Measurements from ENCODE around the gene SDHC.
"Not testable (repeated sequence)": the region's sequence is repeated elsewhere in the genome, so short reads cannot be mapped to it uniquely, and the experiment has no call there.

SDHC gene

GRCh38 chr1:161408429-161409052 is 94.4 kb downstream of the SDHC start:
- H3K27me3 ChIP-seq (ENCODE audit: low read length) = no peaks in the 10 kb centered on the region
- H2AFZ ChIP-seq (ENCODE audit: low read depth, low read length, severe bottlenecking) = no peak overlapping the region
- no peaks in the 10 kb centered on the region for H3K36me3 ChIP-seq (ENCODE audit: low read length)
- no peak overlapping the region for H3K4me3 ChIP-seq (ENCODE audit: insufficient read depth, low read length, poor library complexity, severe bottlenecking)
- TF ChIP-seq EZH2phosphoT487 (conservative IDR thresholded peaks at IDR 0.05; ENCODE audit: low read length) = no peak
- TF ChIP-seq, protein P1, sequence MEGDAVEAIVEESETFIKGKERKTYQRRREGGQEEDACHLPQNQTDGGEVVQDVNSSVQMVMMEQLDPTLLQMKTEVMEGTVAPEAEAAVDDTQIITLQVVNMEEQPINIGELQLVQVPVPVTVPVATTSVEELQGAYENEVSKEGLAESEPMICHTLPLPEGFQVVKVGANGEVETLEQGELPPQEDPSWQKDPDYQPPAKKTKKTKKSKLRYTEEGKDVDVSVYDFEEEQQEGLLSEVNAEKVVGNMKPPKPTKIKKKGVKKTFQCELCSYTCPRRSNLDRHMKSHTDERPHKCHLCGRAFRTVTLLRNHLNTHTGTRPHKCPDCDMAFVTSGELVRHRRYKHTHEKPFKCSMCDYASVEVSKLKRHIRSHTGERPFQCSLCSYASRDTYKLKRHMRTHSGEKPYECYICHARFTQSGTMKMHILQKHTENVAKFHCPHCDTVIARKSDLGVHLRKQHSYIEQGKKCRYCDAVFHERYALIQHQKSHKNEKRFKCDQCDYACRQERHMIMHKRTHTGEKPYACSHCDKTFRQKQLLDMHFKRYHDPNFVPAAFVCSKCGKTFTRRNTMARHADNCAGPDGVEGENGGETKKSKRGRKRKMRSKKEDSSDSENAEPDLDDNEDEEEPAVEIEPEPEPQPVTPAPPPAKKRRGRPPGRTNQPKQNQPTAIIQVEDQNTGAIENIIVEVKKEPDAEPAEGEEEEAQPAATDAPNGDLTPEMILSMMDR (IDR thresholded peaks at IDR 0.05; ENCODE audit: insufficient read depth, low read length, poor library complexity, severe bottlenecking) = no peak
- H3K9me2 ChIP-seq (replicated peaks; ENCODE audit: insufficient read depth, low read length) = no peaks in the 10 kb centered on the region
- H3K79me2 ChIP-seq (ENCODE audit: insufficient read depth, low read length) = no peaks in the 10 kb centered on the region
- H3K27ac ChIP-seq (ENCODE audit: low read depth, low read length) = no peak overlapping the region
- H3K4me2 ChIP-seq (ENCODE audit: low read depth, low read length, poor library complexity, severe bottlenecking) = no peak overlapping the region
- H3F3A ChIP-seq (ENCODE audit: insufficient read depth) = no peaks in the 10 kb centered on the region
- no peaks in the 10 kb centered on the region for H4K20me1 ChIP-seq (ENCODE audit: low read depth, low read length)
- H3K9ac ChIP-seq (ENCODE audit: low read length) = no peak overlapping the region
- no peaks in the 10 kb centered on the region for H3K9me3 ChIP-seq (ENCODE audit: insufficient read depth, low read length)

GRCh38 chr1:161409848-161410635 is 95.9 kb downstream of the SDHC start:
- H3K4me3 ChIP-seq (ENCODE audit: insufficient read depth, low read length, poor library complexity, severe bottlenecking); H3K27me3 ChIP-seq (ENCODE audit: low read length); H3K27ac ChIP-seq (ENCODE audit: low read depth, low read length); H3K9me2 ChIP-seq (replicated peaks; ENCODE audit: insufficient read depth, low read length); H3K9ac ChIP-seq (ENCODE audit: low read length); H3K79me2 ChIP-seq (ENCODE audit: insufficient read depth, low read length); H4K20me1 ChIP-seq (ENCODE audit: low read depth, low read length); H2AFZ ChIP-seq (ENCODE audit: low read depth, low read length, severe bottlenecking); H3K4me2 ChIP-seq (ENCODE audit: low read depth, low read length, poor library complexity, severe bottlenecking); H3K36me3 ChIP-seq (ENCODE audit: low read length); H3K9me3 ChIP-seq (ENCODE audit: insufficient read depth, low read length); H3F3A ChIP-seq (ENCODE audit: insufficient read depth): not testable (repeated sequence)

- H3K27ac ChIP-seq (ENCODE audit: low read depth, low read length); H4K20me1 ChIP-seq (ENCODE audit: low read depth, low read length); H3K9me3 ChIP-seq (ENCODE audit: insufficient read depth, low read length); H3K4me3 ChIP-seq (ENCODE audit: insufficient read depth, low read length, poor library complexity, severe bottlenecking); H2AFZ ChIP-seq (ENCODE audit: low read depth, low read length, severe bottlenecking); H3K9me2 ChIP-seq (replicated peaks; ENCODE audit: insufficient read depth, low read length); H3K4me2 ChIP-seq (ENCODE audit: low read depth, low read length, poor library complexity, severe bottlenecking); H3K27me3 ChIP-seq (ENCODE audit: low read length); H3F3A ChIP-seq (ENCODE audit: insufficient read depth); H3K36me3 ChIP-seq (ENCODE audit: low read length); H3K79me2 ChIP-seq (ENCODE audit: insufficient read depth, low read length); H3K9ac ChIP-seq (ENCODE audit: low read length): not testable (repeated sequence)
Measured at GRCh38 chr1:161410636-161410970, 96.4 kb downstream of the SDHC start.

Measured in SU-DHL-6 (cell line).